Uterus (tissue), 4 donors: ENCODE results near the gene GABBR1. TPM values are rescaled to one million over a fixed set of nuclear protein-coding genes. Genes with fewer than 3 reads are reported as not detected.

Source experiments
- DNase-seq, 2 donors: peaks; one replicate each; pipeline ENCODE4 v3.0.0-alpha.2; 2019 to 2020
- H3K27ac ChIP-seq, 2 donors: fragments of 200-600 bp; sonication (generic); 1 replicate in 1 of 2; 2 replicates in 1 of 2; pipeline ENCODE4 v1.5.1; 2016 to 2018
- H3K27me3 ChIP-seq, 2 donors: fragments of 200-600 bp; sonication (generic); one replicate each; pipeline ENCODE4 v1.5.1; 2018 to 2019; ENCODE audit warnings: control low read depth in 1 of 2
- H3K36me3 ChIP-seq, 2 donors: fragments of 200-600 bp; sonication (generic); one replicate each; pipeline ENCODE4 v1.5.1; 2019; ENCODE audit warnings: control low read depth in 1 of 2
- H3K4me1 ChIP-seq, 2 donors: fragments of 200-600 bp; sonication (generic); one replicate each; pipeline ENCODE4 v1.5.1; 2018 to 2019; ENCODE audit warnings: control low read depth in 1 of 2
- H3K4me3 ChIP-seq, 2 donors: fragments of 200-600 bp; sonication (generic); 1 replicate in 1 of 2; 2 replicates in 1 of 2; pipeline ENCODE4 v1.5.1; 2018 to 2019; ENCODE audit warnings: mild to moderate bottlenecking in 1 of 2
- H3K9me3 ChIP-seq, 2 donors: fragments of 200-600 bp; sonication (generic); one replicate each; pipeline ENCODE4 v1.5.1; 2019; ENCODE audit warnings: control low read depth in 1 of 2
- CTCF ChIP-seq, 4 experiments: fragments of 200-600 bp in 2 of 4; fragments of 450-650 bp in 2 of 4; sonication (generic) in 2 of 4; IDR thresholded peaks; one replicate each; pipeline ENCODE4 v1.5.1; 2016 to 2019; ENCODE audit warnings: antibody characterized with exemption in 4 of 4, mild to moderate bottlenecking in 2 of 4, moderate library complexity in 1 of 4
- POLR2A ChIP-seq, 2 donors: fragments of 450-650 bp; IDR thresholded peaks; one replicate each; pipeline ENCODE4 v1.6.1; 2016; ENCODE audit warnings: antibody characterized with exemption in 2 of 2, mild to moderate bottlenecking in 1 of 2, moderate library complexity in 1 of 2
- intact Hi-C: fragments of 100-400 bp; cut with DNase I; formaldehyde crosslinking; loops from one replicate; pipeline ENCODE4 v1.15.1; 2023; ENCODE audit warnings: low total_unique reads
- total RNA-seq, 4 donors: library from RNA; depleted of rRNA in 3 of 4; stranded (reverse); fragments of >200 nt in 3 of 4; gene quantifications; one replicate each; pipeline versions ENCODE4 v1.1.0 to v1.2.4, GENCODE V29; 2014 to 2023
- donor health status: DM: yes; HTN: yes; CAD: no.

Gene GABBR1
- total RNA-seq, 4 donors from 2014 or later = 29.4 to 184 (median 44.6) TPM

- TF ChIP-seq CTCF (IDR thresholded peaks at IDR 0.05) (no peak), POLR2A (IDR thresholded peaks at IDR 0.05) (no peak)
- H3K27me3 ChIP-seq = peaks cover 0 to 25% of the 10 kb centered on the region in 2 donors
- no peaks in the 10 kb centered on the region for H3K36me3 ChIP-seq
- H3K4me3 ChIP-seq = no peak within 1 kb of the TSS
- no peaks in the 10 kb centered on the region for H3K9me3 ChIP-seq
- H3K4me1 ChIP-seq = no peaks in the 10 kb centered on the region
- intact Hi-C loops = no loop called here
- H3K27ac ChIP-seq = no peak within 1 kb of the TSS
- DNase-seq = no peak
Observed at GRCh38 chr6:29559524-29560287, 73.3 kb downstream of the GABBR1 start, which contains the start of gene UBD. Gene UBD (minus strand): TSS chr6:29559732. CDS start chr6:29559701, 31 bp downstream.

GRCh38 chr6:29558439-29559079 lies 74.4 kb downstream of the GABBR1 start:
- no peak for DNase-seq

GRCh38 chr6:29557320-29557719 lies 75.7 kb downstream of the GABBR1 start:
- Histone ChIP-seq H3K27ac (no peak overlapping the region), H3K4me1 (peaks cover 0 to 5% of the 10 kb centered on the region in 2 donors), H3K9me3 (no peaks in the 10 kb centered on the region), H3K36me3 (no peaks in the 10 kb centered on the region), H3K4me3 (no peak overlapping the region), H3K27me3 (peaks cover 0 to 25% of the 10 kb centered on the region in 2 donors)
- intact Hi-C loops = no loop called here
- TF ChIP-seq POLR2A (IDR thresholded peaks at IDR 0.05) (no peak), CTCF (IDR thresholded peaks at IDR 0.05) (no peak)
- DNase-seq = no peak

More at GRCh38 chr6:29558439-29559079, 74.4 kb downstream of the GABBR1 start:
- TF ChIP-seq POLR2A (IDR thresholded peaks at IDR 0.05) (no peak), CTCF (IDR thresholded peaks at IDR 0.05) (no peak)
- H3K27me3 ChIP-seq = peaks cover 0 to 25% of the 10 kb centered on the region in 2 donors
- no peaks in the 10 kb centered on the region for H3K9me3 ChIP-seq
- H3K4me3 ChIP-seq = no peak overlapping the region
- intact Hi-C loops = no loop called here
- H3K27ac ChIP-seq = no peak overlapping the region
- no peaks in the 10 kb centered on the region for H3K36me3 ChIP-seq
- H3K4me1 ChIP-seq = peaks cover 0 to 5% of the 10 kb centered on the region in 2 donors

GRCh38 chr6:29554764-29555163 lies 78.2 kb downstream of the GABBR1 start:
- Histone ChIP-seq H3K36me3 (no peaks in the 10 kb centered on the region), H3K9me3 (no peaks in the 10 kb centered on the region), H3K4me3 (no peak overlapping the region), H3K27ac (no peak overlapping the region), H3K27me3 (peaks cover 0 to 18% of the 10 kb centered on the region in 2 donors), H3K4me1 (peaks cover 0 to 5% of the 10 kb centered on the region in 2 donors)
- TF ChIP-seq POLR2A (IDR thresholded peaks at IDR 0.05) (no peak), CTCF (IDR thresholded peaks at IDR 0.05) (no peak)
- intact Hi-C loops = no loop called here
- DNase-seq = no peak
